ENCODE measurements around the gene LIN9.

- TF ChIP-seq POLR2A (IDR thresholded peaks at IDR 0.05) (no peak), CTCF (IDR thresholded peaks at IDR 0.05) (no peak)
These were observed 55.0 kb downstream of the LIN9 start for GRCh38 chr1:226253933-226254332.
